Iris pigment epithelial cell (primary cell): Measurements from ENCODE around the gene TRIM9.
"Not testable (repeated sequence)": the region's sequence is repeated elsewhere in the genome, so short reads cannot be mapped to it uniquely, and the experiment has no call there.

Source experiments
- DNase-seq: peaks from one replicate; pipeline ENCODE4 v3.0.0-alpha.2; 2011; ENCODE audit warnings: low read depth

Gene TRIM9

GRCh38 chr14:51004352-51004800 lies 90.5 kb downstream of the TRIM9 start:
- no peak for DNase-seq

GRCh38 chr14:51002406-51002999 lies 92.4 kb downstream of the TRIM9 start:
- no peak for DNase-seq

GRCh38 chr14:51000566-51000965 lies 94.3 kb downstream of the TRIM9 start:
- no peak for DNase-seq

DNA sequence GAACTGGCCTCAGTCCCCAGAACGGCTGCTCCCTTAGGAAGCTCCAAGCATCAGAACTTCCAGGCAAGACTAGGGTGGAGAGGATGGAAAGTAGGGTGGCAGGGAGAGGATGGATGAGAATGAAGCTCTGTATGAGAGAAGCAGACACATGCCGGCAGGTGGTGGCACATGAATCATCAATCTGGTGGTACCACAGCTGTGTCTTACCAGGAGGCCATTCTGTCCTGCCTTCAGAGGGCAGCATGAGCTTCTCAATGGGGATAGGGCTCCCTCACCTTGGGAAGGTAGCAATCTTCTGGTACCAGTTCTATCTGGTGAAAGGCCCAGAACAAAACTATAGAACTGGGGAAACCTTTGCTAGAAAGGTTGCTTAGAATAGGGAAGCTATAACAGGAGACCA lies 95.2 kb downstream of the TRIM9 start:
- DNase-seq = no peak

- DNase-seq = no peak
Measured at GRCh38 chr14:50998612-50999011, 96.3 kb downstream of the TRIM9 start.

DNA sequence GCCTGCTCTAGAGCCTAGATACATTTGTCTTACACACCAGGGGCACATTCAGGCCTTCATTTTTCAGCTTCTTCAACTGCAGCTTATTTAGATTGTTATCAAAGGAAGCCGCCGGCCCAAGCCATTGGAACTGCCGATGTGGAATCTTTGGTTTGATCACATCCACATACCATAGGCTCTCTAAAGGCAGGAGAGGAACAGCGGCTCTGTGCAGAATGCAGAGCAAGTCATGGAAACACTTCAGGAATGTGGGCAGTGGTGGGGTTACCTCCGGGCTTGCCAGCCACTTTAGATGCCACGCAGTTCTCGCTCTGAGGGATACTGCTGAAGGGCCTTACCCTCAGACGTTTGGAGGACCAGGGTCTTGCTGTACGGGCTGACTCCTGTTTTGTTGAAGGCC lies 97.2 kb downstream of the TRIM9 start:
- no peak for DNase-seq

DNA sequence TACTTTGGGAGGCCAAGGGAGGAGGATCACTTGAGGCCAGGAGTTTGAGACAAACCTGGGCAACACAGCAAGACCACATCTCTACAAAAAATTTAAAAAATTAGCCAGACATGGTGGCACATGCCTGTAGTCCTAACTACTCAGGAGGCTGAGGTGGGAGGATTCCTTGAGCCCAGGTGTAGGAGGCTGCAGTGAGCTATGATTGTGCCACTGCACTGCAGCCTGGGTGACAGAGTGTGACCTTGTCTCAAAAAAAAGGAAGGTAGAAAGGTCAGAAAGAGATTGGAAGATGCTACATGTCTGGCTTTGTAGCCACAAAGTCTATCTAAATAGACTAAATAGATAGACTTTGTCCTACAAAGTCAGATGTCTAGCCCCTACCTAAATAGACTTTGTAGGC lies 100.7 kb downstream of the TRIM9 start:
- DNase-seq = not testable (repeated sequence)

GRCh38 chr14:50985859-50986331 lies 109.0 kb downstream of the TRIM9 start:
- DNase-seq = no peak

- no peak for DNase-seq
Measured at GRCh38 chr14:50985124-50985858, 109.6 kb downstream of the TRIM9 start.

- no peak for DNase-seq
Measured at GRCh38 chr14:50984036-50984710, 110.7 kb downstream of the TRIM9 start.

DNA sequence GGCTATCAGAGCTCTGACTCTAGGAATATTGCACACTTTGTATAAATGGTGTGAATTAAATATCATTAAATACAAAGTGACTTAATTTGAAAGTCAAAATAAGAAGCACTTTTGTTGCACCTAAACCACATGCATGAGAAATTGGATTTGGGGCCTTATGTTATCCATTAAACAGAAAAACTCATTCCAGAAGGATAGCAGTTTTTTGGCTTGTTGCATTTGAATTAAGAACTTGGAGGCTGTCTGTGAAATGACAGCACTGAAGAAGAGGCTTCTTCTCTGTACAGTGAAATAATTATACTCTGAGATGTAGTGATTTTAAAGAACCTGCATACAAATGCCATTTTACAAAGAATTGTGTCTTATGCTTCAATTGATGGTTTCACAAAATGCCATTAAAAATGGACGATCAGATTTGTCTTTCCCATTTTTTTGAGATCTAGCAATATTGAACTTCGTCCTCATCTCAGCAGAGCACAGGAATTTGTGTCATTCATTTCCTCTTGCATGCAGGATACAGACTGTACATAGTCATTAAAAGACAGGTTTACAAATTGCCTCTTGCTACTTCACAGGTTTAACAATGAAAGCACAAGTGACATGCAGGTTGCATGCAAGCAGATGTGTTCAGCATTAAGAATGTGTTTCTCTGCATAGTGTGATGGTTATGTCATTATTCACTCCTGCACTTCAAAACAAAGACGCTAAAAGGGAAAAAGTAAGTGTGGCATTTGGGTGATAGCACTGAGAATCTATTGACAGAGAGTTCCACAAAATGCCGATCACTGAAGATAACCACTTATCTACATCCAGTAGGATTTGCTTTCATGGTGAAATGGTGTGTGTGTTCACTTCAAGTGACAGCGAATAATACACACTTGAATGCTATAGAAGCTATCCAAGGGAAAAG lies 114.7 kb downstream of the TRIM9 start:
- DNase-seq = no peak

- DNase-seq = no peak
Measured at GRCh38 chr14:50978888-50979287, 116.0 kb downstream of the TRIM9 start.

DNA sequence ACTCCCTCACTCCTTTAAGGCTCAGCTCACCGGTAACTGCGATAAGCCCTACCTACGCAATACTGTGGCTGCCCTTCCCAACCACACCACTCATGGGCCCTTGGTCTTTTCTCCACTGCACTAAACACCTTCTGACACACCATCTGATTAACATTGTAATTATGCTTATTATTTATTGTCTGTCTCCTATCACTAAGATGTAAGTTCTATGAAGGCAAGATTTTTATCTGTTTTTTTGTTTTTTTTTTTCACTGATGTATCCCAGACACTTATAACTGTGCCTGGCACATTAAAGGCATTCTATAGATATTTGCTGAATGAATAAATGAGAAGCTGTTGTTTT lies 116.4 kb downstream of the TRIM9 start:
- DNase-seq = no peak

DNA sequence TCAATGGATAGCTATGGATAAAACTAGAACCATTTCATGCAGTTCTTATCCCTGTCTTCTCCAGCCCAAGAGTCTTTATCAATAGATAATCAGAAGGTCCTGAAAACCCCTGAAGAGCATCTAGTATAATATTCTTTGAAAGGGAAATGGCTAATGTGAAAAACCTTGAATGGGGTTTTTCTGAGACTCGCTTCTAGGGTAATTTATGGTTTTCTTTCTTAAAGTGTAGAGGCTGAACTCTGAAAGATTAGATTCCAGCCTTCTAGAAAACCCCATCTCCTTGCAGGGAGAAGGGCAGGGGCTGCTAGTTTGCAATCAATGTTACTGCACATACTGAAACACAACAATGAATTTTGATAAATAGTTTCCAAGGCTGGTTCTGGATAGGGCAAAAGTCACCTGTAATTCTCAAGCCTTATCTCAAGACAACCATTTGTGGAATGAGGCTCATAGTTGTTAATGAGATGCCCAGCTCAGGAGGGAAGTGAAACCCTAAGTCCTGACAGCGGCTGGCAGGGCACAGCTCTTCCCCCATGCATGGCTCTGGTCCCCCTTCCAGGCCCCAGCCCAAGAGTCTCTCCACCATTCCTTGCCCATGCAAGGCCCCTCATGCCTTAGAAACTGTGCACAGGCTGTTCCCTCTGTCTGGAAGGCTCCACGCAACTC lies 116.9 kb downstream of the TRIM9 start:
- DNase-seq = no peak

GRCh38 chr14:50974118-50974517 lies 120.8 kb downstream of the TRIM9 start:
- no peak for DNase-seq

DNA sequence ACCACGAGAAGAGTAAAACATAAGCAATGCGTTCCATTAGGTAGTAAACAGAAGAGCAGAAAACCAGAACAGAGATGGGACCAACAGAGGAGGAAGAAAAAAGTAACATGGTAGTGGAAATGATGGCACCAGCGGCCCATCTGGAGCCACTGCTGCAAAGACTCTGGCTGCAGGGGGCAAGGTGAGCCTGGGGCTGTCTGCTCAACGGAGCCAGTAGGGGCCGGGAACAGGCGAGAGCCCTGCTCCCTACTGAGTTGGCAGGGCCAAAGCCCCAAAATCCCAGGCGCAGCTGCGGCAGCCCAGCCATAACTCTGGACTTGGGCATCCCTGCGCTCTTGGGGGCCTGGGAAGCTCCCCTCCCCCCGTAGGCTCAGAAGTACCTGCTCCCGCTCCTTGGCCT lies 122.2 kb downstream of the TRIM9 start:
- DNase-seq = no peak

DNA sequence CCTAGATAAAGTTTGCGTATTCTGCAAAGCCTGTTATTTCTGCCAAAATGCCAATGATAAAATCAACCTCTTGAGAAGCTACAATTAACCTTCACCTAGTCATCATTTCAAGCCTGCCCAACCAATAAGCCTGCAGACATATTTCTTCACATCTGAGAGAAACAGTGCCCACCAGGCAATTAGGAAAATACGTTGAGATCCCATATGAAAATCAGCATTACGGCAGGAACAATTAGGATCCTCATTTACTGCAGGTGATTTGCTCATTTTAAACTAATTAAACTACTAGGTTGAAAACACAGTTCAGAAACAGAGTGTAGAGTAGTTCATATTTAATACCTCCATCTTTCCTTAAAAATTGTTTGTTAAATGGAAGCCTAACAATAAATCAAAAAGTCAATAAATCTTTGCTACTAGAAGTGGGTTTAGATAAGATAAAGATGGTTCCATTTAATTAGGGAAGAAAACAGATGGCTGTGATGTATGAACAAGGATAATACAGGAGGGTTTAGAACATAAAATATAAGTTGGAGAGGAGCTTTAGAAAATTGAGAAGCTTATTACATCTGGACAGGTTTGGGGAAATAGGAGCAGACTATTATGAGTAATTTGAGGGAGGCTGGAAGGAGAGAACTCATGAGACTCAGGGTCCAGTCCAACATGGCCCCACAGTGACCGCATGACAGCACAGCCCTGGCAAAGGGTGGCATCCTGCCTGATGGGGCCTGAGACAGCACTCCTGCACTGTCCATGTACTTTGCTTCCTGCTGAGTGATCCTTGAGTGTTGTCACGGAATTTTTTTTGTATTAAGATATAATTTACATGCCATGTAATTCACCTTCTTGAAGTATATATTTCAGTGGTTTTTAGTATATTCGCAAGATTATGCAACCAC lies 123.8 kb downstream of the TRIM9 start:
- DNase-seq = no peak

DNA sequence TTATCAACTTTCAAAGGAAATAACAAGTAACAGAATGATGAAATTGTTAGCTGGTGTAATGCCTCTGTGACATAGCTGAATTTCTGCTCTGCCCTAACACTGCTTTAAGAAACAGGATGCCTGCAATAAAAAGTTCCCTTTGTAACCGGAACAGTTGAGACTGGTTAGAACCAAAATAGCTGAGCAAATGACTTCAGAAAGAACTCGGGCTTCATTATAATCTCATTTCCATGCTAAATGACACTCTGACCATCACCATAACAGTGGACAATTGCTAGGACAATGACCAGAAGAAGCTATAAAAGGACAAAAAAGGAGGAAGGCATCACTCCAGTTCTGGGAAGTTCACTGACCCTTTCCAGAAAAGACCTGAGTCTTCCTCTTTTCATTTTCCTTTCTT lies 127.1 kb downstream of the TRIM9 start:
- DNase-seq = peak; percentile 16

- peak; percentile 32 for DNase-seq
Measured at GRCh38 chr14:50967103-50967502, 127.8 kb downstream of the TRIM9 start.

- DNase-seq = peak; percentile 98
Measured at GRCh38 chr14:50964683-50965390, 130.1 kb downstream of the TRIM9 start.
